Measurements from ENCODE around the gene AQP7.
A peak's percentile ranks its signal among the peaks of the same experiment; 100 is the strongest.
"Not testable (repeated sequence)": the region's sequence is repeated elsewhere in the genome, so short reads cannot be mapped to it uniquely, and the experiment has no call there.

The AQP7 gene

DNA sequence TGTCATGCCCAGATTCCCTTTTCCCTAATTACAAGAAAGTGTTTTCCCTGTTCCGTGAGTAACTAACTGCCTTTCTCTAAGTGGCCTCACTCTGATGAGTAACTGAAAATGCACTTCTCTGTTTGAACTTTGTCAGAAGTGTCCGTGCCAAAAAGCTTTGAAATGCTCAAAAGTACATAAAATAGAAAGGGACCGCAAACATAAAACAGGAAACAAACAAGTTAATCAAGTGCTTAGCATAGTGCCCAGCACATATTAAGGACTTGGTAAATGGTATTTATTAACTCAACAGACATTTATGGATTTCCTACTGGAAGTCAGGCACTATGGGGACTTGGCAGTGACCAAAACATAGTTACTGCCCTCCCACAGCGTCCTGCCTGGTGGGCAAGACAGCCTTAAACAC lies 22.8 kb upstream of the AQP7 start:
- no peak for DNase-seq (ENCODE audit: low read depth)
- TF ChIP-seq, protein P1, sequence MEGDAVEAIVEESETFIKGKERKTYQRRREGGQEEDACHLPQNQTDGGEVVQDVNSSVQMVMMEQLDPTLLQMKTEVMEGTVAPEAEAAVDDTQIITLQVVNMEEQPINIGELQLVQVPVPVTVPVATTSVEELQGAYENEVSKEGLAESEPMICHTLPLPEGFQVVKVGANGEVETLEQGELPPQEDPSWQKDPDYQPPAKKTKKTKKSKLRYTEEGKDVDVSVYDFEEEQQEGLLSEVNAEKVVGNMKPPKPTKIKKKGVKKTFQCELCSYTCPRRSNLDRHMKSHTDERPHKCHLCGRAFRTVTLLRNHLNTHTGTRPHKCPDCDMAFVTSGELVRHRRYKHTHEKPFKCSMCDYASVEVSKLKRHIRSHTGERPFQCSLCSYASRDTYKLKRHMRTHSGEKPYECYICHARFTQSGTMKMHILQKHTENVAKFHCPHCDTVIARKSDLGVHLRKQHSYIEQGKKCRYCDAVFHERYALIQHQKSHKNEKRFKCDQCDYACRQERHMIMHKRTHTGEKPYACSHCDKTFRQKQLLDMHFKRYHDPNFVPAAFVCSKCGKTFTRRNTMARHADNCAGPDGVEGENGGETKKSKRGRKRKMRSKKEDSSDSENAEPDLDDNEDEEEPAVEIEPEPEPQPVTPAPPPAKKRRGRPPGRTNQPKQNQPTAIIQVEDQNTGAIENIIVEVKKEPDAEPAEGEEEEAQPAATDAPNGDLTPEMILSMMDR (conservative IDR thresholded peaks at IDR 0.05; ENCODE audit: low read depth, low read length): no peak
- no peak overlapping the region for H3K4me3 ChIP-seq (ENCODE audit: low read depth, low read length)

DNA sequence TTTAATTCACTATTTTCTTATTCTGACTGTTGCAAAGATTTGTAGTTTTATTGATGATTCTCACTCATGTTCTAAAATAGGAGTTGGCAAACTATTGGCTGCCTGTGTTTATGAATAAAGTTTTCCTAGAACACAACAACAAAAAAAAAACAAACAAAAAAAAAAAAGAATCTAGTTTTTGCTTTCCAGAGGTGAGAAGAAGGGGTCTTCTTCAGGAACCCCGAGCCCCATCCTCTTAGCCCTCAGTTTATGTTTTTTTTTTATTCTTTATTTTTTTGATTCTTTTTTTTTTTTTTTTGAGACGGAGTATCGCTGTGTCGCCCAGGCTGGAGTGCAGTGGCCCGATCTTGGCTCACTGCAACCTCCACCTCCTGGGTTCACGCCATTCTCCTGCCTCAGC lies 22.1 kb upstream of the AQP7 start:
- DNase-seq (ENCODE audit: low read depth); H3K4me3 ChIP-seq (ENCODE audit: low read depth, low read length): not testable (repeated sequence)

DNA sequence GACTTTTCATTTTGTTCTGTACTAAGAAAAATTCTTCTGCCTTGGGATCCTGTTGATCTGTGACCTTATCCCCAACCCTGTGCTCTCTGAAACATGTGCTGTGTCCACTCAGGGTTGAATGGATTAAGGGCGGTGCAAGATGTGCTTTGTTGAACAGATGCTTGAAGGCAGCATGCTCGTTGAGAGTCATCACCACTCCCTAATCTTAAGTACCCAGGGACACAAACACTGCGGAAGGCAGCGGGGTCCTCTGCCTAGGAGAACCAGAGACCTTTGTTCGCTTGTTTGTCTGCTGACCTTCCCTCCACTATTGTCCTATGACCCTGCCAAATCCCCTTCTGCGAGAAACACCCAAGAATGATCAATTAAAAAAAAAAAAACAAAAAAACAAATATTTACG lies 21.7 kb upstream of the AQP7 start:
- DNase-seq (ENCODE audit: low read depth); H3K4me3 ChIP-seq (ENCODE audit: low read depth, low read length): not testable (repeated sequence)

DNA sequence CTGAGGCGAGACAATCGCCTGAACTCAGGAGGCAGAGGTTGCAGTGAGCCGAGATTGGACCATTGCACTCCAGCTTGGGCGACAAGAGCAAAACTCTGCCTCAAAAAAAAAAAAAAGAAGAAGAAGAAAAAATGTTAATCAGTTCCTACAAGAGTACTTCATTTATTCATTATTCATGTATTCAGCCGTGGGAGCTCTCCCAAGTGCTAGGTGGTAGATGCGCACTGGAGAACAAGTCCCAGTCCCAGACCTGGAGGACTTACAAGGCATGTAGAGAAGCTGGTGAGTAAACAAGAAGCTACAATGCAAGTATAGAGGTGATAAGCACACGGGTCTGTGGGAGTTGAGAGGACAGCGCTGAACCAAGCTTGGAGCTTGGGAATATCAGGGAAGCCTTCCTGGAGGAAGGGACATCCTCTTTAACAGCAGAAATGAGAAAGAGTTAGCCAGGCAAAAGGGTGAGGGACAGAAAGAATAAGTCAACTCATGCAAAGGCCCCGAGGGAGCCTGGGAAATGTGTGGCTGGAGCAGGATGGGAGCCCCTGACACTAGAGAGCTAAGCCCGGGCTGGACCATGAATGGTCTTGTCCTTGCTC lies 17.4 kb upstream of the AQP7 start:
- no peak for DNase-seq (ENCODE audit: low read depth)
- TF ChIP-seq, protein P1 (conservative IDR thresholded peaks at IDR 0.05; ENCODE audit: low read depth, low read length): no peak
- H3K4me3 ChIP-seq (ENCODE audit: low read depth, low read length): no peak overlapping the region

DNA sequence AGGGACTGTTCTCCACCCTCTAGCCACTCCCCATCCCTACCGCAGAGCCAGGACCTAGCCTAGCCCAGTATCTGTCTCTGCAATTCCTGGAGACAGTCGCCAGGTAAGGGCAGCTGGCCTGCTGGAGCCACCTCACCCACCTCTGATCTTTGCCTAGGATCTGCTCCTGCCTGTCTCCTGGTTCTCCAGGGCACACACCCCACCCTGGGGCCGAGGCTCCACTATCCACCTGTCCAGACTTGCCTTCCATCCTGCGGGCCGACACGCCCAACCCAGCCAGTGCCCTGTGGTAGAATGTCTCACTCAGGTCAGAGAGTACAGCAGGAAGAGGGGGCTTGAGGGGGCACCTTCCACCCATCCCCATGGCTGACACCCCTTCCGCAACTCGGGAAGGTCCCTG lies 15.7 kb upstream of the AQP7 start:
- no peak overlapping the region for H3K4me3 ChIP-seq (ENCODE audit: low read depth, low read length)
- DNase-seq (ENCODE audit: low read depth): no peak
- TF ChIP-seq, protein P1 (conservative IDR thresholded peaks at IDR 0.05; ENCODE audit: low read depth, low read length): no peak

DNA sequence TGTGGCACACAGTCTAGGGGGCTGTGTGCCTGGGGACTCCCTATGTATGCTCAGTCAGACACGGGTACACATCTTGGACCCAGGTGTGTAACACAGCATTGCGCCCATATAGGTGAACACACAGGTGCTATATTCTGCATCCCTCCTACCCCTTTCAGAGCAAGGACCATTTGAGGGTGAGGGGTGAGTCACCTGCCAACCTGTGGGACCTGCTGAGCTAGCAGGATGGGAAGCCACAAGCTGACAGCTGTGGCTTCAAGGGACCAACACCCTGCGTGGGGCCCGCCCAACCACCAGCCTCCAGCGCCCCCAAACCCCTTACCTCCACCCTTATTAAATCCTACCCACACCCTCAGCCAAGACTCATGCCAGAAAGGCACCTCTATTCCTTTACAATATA lies 14.6 kb upstream of the AQP7 start:
- H3K4me3 ChIP-seq (ENCODE audit: low read depth, low read length): no peak overlapping the region
- TF ChIP-seq, protein P1 (conservative IDR thresholded peaks at IDR 0.05; ENCODE audit: low read depth, low read length): no peak
- DNase-seq (ENCODE audit: low read depth): no peak

DNA sequence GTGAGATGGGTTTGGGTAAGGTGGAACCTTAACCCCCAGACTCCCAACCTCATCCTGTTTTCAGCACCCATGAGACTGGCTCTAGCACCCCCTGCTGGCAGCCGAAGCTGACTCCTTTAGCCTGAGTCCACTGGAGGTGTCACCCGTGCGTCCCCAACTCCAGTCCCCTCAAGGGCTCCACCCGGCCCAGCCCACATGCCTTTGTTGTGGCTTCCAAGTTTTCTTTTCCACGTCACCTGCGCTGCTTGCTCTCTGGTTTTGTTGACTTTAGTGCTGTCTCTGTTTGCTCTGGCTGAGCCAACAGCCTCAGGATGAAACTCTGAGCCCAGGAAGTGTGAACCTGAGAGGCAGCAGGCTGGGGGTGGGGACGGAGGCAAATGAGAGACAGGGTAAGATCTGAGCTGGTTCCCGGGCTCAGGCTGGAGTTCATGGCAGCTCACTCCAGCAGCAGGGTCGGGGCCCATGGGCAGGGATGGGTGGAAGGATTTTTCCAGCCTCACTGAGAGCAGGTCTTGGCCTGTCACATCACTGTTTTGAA lies 13.2 kb upstream of the AQP7 start:
- TF ChIP-seq, protein P1 (conservative IDR thresholded peaks at IDR 0.05; ENCODE audit: low read depth, low read length): peak; percentile 84
- no peak overlapping the region for H3K4me3 ChIP-seq (ENCODE audit: low read depth, low read length)
- DNase-seq (ENCODE audit: low read depth): peak; percentile 54

DNA sequence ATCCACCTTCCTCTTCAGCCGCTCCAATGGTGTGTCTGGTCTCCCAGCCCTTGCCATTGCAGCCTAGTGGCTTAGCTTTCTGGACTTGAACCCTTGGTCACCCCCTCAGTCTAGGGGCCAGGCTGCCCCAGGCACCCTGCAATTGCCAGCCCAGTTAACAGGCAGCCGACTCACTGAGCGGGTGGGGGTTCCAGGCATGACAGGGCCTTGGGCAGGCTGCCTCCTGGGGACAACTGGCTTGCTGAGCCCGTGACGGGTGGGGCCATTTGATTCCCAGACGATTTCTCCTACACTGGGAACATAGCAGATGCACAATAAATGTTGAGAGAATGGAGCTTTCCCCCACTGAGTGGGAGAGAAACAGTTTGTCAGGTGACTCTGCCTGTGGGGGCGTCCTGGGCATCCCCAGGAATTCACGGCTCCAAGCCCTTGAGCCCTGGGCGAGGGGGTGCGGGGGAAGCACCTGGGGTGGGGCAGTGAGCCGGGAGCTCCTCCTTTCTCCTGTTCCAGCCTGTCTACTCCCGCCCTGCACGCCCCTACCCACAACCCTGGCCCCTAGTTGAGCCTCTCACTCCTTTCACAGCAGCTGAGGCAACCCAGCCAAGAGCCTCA lies 12.6 kb upstream of the AQP7 start:
- no peak overlapping the region for H3K4me3 ChIP-seq (ENCODE audit: low read depth, low read length)
- TF ChIP-seq, protein P1 (conservative IDR thresholded peaks at IDR 0.05; ENCODE audit: low read depth, low read length): no peak
- DNase-seq (ENCODE audit: low read depth): no peak
